GM12874 (cell line): ENCODE measurements around the gene SPEG.

Experiments
- CTCF ChIP-seq: IDR thresholded peaks from 2 replicates; pipeline ENCODE4 v1.5.1; 2011; ENCODE audit warnings: low read depth, mild to moderate bottlenecking, control low read depth, low read length, moderate library complexity; ENCODE audit not compliant: insufficient read depth

SPEG gene

GRCh38 chr2:219443016-219443696, 8.5 kb downstream of the SPEG start:
- TF ChIP-seq CTCF = no peak

- TF ChIP-seq CTCF = no peak
Measured at GRCh38 chr2:219443697-219444023, 9.0 kb downstream of the SPEG start.

GRCh38 chr2:219444566-219445091, 10.0 kb downstream of the SPEG start:
- no peak for TF ChIP-seq CTCF

- TF ChIP-seq CTCF = no peak
Measured at GRCh38 chr2:219445220-219445640, 10.6 kb downstream of the SPEG start.

- TF ChIP-seq CTCF = no peak
Measured at GRCh38 chr2:219446101-219446504, 11.5 kb downstream of the SPEG start.

- no peak for TF ChIP-seq CTCF
Measured at GRCh38 chr2:219446689-219447088, 12.0 kb downstream of the SPEG start.

GRCh38 chr2:219447242-219448098, 12.8 kb downstream of the SPEG start:
- TF ChIP-seq CTCF = no peak
